GM18858 (cell line): ENCODE results near the gene S100A4.
"Not testable (repeated sequence)": the region's sequence is repeated elsewhere in the genome, so short reads cannot be mapped to it uniquely, and the experiment has no call there.

Source experiments
- ATAC-seq: cut with Tn5 transposase; IDR thresholded peaks from one replicate; pipeline ENCODE4 v1.9.1; 2021; ENCODE audit not compliant: unreplicated experiment

Gene S100A4

DNA sequence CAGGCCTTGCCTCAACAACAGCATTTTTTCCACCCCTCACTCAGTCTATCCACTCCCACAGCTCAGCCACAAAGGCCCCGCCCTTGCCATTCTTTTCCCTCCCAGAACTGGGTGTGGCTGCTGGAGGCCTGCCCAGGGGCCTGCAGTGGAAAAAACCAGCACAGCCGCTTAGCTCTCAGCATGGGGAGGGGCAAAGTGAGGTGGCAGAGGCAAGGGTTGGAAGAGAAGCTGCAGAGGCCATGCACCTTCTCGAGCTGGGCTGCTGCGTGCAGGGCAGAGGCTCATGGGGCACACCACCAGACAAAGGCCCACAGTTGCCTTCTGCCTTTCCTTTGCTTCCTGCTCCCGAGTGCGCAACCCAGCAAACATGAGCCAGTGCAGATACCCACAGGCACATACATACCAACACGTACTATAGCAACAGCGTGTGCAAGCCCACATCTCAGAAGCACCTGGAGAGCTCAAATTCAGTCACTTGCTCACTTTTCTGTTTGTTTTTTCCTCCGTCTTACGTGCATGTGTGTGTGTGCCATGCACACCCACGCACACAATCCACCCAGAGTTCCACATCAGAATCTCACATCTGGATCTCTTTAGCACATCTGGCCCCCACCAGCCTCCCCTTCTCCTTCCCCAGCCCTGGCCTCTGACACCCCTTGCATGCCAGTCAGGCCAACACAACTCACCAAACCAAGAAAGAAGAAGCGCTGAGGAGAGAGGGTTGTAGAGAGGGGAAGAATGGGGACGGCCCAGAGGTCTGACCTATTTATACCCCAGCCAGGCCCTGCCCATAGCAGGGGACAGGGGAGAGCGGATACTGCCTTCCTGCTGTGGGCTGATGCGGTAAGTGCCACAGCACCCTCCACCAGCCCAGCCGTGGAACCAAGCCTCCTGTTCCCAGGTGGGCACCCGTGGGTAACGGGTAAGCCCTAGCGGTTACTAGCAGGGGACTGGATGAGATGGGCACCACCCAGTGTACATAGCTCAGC is at the start of gene S100A4:
TSS of gene S100A4 (minus strand) at position 740 of the 989 bp plus-strand sequence. CDS start 1,012 bp downstream, outside the sequence.
- ATAC-seq = no peak

DNA sequence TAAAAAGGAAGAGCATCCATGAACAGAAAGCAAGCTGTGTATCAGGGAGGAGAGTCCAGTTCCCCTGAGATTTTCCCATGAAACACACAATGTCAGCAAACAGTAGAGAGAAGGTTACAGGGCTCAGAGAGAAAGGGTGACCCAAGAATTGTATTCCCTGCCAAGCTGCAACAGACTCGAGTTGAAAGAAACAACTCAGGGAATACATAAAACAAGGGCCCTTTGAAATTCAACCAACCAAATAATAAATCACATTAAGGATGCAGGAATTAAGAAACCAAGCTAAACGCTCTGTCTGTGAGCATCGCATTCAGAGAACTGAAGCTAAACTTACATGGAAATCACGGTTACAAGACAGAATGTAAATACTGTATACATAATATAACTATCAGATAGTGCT is 47.1 kb upstream of the S100A4 start:
- ATAC-seq = no peak

DNA sequence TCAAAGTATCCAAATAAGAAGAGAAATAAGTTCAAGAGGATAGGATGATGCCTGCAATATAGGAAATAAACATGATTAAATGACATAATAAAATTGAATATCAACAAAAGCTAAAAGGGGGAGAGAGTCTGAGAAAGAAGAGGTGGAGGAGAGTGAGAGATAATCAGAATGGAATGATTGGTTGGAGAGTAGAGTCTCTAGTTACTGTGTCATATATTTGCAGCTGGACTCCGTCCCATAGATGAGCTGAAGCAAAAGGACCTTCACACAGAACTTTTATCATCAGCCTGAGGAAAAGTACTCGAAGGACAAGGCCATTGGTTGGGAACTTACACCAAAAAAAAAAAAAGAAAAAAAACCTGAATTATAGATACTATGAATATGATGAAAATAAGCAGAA is 42.9 kb upstream of the S100A4 start:
- ATAC-seq = no peak

DNA sequence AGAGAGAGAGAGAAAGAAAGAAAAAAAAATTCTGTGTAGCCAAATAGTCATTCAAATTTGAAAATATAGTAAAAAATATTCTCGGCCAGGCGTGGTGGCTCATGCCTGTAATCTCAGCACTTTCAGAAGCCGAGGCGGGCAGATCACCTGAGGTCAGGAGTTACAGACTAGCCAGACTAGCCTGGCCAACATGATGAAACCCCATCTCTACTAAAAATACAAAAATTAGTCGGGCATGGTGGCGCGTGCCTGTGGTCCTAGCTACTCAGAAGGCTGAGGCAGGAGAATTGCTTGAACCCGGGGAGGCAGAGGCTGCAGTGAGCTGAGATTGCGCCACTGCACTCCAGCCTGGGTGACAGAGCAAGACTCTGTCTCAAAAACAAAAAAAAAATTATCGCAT is 42.4 kb upstream of the S100A4 start:
- ATAC-seq = not testable (repeated sequence)

DNA sequence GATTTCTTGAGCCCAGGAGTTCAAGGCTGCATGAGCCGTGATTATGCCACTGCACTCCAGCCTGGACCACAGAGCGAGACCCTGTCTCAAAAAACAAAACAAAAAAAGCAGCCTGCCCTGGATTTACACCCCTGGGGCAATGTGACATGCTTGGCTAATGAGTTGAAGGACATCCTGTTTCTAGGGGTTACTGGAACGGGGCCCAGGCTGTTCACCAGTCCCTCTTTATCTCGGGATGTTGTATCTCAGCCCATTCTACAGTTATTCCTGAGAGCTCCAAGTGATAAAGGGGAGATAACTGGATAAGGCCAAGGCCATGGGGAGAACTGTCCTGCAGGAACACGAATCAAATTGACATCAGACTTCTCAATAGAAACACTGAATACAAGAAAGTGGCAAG is 41.7 kb upstream of the S100A4 start:
- no peak for ATAC-seq

DNA sequence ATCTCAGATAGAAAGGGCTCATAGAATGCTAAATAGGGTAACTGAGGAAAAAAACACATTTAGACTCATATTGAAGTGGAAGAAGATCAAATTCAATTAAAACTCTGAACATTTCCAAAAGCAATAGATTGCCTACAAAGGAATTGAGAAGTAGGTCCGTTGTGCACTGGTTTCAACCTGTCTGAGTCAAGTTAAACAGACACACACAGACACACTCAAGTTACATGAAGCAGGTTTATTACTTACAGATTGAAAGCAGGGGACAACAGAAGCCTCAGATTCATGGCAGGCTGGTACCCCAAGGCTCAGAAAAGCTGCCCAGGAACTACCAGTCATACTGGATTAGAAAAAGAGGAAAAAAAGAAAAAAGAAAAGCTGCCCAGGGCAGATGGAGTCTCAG is 40.7 kb upstream of the S100A4 start:
- no peak for ATAC-seq

DNA sequence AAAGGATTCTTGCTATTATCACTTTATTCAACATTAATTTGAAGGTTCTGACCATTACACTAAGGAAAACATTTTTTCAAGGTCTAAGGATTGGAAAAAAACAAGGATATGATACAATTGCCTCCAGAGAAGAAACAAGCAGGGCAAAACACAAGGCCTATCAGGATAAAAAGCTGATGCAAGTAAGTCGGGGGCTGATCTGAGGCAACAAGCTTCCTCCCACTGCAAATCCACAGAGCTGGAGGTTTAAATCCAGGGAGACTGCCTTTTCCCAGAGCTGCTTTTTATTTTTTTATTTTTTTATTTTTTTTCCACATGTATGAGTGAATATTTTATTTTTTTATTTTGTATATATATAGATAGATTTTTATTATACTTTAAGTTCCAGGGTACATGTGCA is 39.4 kb upstream of the S100A4 start:
- no peak for ATAC-seq

DNA sequence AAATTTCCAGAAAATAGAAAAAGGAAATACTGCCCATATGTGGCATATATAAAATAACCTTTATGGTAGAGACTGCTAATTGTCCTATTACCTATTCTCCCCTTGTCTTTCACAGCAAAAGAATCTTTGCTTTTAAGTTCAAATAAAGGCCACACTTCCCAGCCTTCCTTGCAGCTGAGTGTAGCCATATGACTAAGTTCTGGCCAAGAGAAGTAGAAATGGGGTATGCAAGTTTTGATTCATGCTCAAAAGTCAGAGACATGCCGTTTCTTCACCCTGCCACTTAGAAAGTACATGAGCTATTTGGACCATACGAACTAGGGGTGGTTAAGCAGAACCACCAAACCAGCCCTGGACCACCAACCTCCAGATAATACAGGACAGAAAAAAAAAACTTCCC is 38.4 kb upstream of the S100A4 start:
- no peak for ATAC-seq

DNA sequence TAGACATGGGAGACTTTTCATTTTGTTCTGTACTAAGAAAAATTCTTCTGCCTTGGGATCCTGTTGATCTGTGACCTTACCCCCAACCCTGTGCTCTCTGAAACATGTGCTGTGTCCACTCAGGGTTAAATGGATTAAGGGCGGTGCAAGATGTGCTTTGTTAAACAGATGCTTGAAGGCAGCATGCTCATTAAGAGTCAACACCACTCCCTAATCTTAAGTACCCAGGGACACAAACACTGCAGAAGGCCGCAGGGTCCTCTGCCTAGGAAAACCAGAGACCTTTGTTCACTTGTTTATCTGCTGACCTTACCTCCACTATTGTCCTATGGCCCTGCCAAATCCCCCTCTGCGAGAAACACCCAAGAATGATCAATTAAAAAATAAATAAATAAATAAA is 37.9 kb upstream of the S100A4 start:
- not testable (repeated sequence) for ATAC-seq

DNA sequence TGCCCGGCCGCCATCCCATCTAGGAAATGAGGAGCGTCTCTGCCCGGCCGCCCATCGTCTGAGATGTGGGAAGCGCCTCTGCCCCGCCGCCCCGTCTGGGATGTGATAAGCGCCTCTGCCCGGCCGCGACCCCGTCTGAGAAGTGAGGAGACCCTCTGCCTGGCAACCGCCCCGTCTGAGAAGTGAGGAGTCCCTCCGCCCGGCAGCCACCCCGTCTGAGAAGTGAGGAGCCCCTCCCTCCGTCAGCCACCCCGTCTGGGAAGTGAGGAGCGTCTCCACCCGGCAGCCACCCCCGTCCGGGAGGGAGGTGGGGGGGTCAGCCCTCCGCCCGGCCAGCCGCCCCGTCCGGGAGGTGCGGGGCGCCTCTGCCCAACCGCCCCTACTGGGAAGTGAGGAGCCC is 37.2 kb upstream of the S100A4 start:
- ATAC-seq = not testable (repeated sequence)

DNA sequence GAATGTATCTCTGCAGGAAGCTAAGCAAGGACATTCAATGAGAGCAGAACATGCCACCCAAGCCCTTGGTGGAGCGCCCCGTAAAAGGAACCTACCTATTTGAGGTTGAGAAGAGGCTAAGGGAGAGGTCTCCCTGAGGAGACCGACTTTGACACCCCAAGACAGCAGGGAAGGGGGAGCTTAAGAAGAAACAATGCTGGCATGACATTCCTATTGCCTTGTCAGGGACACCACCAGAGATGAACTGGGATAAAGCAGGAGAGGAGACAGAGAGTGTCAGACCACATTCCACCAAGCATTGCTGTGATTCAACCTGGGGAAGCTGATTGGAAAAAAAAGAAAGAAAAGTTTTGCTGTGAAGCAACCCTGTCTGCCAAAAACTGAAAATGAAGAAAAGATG is 33.3 kb upstream of the S100A4 start:
- ATAC-seq = no peak

DNA sequence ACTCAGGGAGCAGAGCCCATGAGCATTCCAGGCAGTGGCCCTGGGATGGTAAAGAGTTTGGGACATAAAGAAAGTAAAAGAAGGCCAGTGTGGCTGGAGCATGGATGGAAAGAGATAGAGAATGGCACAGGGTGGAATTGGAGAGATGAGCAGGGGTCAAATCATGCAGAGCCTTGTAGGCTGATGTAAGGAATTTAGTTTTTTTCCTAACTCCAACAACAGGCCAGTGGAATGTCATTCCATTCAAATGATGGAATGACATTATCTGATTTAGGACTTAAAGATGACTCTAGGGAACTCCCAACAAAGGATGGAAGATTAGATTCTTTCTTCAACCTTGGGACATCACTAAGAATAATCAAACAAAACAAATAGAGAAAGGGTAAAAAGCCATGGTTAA is 32.9 kb upstream of the S100A4 start:
- no peak for ATAC-seq

DNA sequence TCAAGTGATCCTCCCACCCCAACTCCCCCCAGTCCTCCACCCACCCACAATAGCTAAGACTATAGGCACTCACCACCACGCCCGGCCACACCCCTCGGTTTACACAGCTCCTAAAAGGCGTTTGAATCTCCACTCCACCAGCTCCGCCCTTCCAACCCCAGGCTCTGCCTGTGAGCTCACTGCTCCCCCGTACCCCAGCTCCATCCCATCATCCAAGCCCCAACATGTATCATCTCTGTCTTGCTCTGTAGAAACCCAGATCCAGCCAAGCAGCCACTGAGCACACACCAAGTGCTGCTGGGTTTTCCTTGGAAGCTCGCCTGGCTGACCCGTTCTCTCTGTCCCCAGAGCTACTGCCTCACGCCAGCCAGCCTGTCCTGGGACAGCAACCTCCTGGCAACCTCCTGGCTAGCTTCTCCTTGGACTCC is 32.0 kb upstream of the S100A4 start:
- ATAC-seq = no peak

DNA sequence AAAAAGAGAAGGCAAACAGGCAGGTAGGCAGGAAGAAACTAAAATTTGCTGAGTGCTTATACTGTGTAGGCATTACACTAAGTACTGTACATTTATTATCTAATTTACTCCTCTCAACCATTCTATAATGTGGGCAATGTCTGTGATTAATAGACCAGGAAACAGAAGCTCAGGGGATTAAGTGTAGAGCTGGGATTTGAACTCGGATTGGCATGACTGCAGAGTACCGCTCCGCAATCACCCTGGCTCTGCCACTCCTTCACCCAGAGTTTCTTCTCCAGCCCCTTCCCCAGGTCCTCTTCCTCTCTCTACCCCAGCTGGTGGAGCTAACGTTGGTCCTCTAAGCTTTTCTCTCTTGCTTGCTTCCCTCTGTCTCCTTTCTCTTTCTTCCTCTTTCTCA is 31.5 kb upstream of the S100A4 start:
- ATAC-seq = no peak

DNA sequence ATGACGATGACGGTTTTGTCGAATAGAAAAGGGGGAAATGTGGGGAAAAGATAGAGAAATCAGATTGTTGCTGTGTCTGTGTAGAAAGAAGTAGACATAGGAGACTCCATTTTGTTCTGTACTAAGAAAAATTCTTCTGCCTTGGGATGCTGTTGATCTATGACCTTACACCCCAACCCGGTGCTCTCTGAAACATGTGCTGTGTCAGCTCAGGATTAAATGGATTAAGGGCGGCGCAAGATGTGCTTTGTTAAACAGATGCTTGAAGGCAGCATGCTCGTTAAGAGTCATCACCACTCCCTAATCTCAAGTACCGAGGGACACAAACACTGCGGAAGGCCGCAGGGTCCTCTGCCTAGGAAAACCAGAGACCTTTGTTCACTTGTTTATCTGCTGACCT is 29.9 kb upstream of the S100A4 start:
- not testable (repeated sequence) for ATAC-seq

DNA sequence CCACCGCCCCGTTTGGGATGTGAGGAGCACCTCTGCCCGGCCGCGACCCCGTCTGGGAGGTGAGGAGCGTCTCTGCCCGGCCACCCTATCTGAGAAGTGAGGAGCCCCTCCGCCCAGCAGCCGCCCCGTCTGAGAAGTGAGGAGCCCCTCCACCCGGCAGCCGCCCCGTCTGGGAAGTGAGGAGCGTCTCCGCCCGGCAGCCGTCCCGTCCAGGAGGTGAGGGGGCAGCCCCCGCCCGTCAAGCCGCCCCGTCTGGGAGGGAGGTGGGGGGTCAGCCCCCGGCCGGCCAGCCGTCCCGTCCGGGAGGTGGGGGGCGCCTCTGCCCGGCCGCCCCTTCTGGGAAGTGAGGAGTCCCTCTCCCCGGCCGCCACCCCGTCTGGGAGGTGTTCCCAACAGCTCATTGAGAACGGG is 29.5 kb upstream of the S100A4 start:
- not testable (repeated sequence) for ATAC-seq

DNA sequence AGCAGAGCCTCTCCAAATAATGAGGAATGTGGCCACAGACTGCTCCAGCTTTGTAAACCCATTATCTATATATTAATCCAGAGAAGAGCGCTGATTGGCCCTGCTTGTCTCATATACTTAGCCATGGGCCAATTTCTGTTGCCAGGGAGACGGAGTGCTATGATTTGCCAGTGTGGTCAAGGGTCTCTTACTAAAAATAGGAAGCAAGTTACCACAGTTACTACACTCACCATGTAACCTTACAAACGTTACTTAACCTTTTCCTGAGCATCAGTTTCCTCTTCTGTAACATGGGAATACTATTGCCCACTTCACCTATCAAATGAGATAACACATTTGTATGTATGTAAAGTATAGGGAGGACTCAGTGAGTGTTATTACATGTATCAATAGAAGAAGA is 27.7 kb upstream of the S100A4 start:
- ATAC-seq = no peak

DNA sequence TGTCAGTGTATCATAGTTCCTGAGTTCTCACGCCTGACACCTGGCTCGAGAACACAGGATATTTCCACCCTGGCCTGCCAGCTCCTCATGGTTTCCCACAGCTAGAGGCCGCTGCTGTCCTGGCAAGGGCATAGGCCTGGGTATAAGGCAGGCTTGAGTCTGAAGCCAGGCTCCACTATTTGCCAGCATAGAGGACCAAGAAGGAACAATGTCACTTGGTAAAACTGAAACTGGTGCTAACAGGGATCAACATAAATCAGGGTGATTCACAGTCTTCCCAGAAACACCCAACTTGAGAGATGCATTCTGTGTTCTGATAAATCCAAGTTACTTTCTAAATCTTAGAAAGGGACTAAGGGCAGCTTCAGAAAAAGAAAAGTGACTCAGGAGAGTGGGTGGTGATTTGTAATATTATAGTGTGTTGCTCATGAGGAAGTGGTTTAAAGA is 27.0 kb upstream of the S100A4 start:
- no peak for ATAC-seq

DNA sequence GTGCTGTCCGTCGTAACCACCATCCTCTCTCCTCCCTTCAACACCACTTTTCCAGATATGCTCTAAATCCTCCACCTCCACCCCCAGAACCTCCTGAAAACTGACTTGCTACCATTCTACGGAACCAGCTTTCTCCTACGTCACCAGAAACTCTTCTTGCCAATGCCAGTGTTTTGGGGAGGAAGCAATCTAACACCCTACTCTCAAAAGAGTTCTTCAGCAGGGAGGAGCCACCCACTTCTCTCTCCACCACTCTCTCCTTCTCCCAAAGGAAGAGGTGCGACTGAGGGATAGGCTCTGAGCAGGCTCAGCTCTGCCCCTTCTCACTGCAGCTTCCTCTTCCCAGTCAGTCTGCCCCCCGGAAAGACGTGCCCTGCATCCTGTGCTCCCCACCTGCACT is 26.1 kb upstream of the S100A4 start:
- no peak for ATAC-seq

DNA sequence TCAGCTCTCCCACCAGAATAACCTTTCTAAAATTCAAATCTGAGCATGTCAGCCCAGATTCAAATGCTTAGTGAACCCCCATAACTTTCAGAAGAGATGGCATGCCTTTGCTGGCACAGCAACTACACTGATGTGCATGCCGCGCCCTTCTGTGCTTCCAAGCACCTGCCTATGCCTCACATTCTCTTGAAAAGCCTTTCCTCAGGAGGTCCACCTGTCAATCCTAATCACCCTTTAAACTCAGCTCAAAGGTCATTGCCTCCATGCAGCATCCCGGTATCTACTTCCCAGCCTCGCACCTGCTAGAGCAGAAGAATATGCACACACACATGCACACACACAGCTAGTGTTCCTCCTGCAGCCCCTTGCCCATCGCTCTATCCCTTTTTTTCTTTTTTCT is 25.3 kb upstream of the S100A4 start:
- ATAC-seq = no peak

DNA sequence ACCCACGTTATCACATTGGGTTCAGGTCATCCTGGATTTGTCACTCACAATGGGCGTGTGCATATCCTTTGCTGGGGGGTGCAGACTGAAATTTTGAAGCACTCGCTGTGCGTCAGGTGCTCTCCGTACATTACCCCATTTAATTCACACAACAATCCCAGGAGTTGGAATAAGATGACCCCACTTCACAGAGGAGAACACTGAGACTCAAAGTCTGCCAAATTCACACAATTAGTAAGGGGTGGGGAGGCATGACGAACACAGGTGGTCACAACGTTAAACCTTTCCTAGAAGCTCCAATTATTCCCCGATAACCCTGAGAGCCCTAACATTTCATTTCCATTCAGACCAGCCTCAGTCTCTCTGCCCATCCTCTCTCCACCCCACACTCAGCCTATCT is 23.9 kb upstream of the S100A4 start:
- ATAC-seq = no peak

DNA sequence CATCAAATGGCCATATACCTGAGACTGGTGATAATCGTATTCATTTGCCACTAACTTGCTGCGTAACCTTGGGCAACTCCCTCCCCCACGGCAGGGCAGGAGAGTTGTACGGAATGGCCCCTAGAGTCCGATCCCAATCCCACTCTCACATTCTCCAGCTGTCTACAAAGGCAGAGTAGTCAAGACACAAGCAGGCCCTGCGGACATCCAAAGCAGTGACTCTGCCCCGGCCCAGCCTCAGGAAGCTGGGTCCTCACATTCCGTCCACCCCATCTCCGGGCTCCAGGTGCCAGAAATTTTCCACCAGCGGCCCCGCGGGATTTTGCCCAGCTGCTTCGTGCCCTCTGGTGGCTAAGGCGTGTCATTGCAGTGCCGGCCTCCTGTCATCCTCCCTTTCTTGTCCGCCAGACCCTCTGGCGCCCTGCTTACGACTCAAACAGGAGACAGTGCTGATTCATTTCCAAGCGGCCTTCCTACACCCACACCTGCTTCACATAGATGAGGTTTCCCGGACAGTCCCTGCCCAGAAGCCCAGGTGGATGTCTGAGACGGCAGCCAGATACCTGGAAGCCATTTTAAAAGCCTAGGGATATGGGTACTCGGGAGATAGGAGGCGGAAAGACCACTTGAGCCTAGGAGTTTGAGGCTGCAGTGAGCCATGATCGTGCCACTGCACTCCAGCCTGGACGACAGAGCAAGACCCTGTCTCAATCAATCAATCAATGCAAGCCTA is 22.9 kb upstream of the S100A4 start:
- ATAC-seq = no peak
